ENCODE data around the gene SLC16A3. TPM values are rescaled to one million over a fixed set of nuclear protein-coding genes. Genes with fewer than 3 reads are reported as not detected.

SLC16A3 gene
- total and polyA plus RNA-seq, 8 donors, result 4.9 to 87.9 (median 37.7) TPM

GRCh38 chr17:82275326-82275725, 46.5 kb downstream of the SLC16A3 start:
- Histone ChIP-seq H3K4me3 (no peak overlapping the region), H3K4me1 (peaks cover 33 to 71% (median 41%) of the 10 kb centered on the region in 4 donors), H3K36me3 (peaks cover 9 to 23% (median 16%) of the 10 kb centered on the region in 4 donors), H3K9me3 (no peaks in the 10 kb centered on the region), H3K27me3 (no peaks in the 10 kb centered on the region), H3K27ac (no peak overlapping the region)
- TF ChIP-seq POLR2AphosphoS5 (IDR thresholded peaks at IDR 0.05) (no peak), EP300 (IDR thresholded peaks at IDR 0.05) (no peak), POLR2A (IDR thresholded peaks at IDR 0.05) (no peak), CTCF (IDR thresholded peaks at IDR 0.05) (no peak)
- intact Hi-C loops (cut with DNase I; ENCODE audit: low total_unique reads), result no loop called here
- WGBS, 5 donors, result 91 to 94% (median 93%) methylated on average over 12 to 14 of the region's 14 CpGs
- DNase-seq, result no peak

GRCh38 chr17:82276938-82277337, 48.1 kb downstream of the SLC16A3 start:
- TF ChIP-seq POLR2AphosphoS5 (IDR thresholded peaks at IDR 0.05) (no peak), CTCF (IDR thresholded peaks at IDR 0.05) (no peak), EP300 (IDR thresholded peaks at IDR 0.05) (no peak), POLR2A (IDR thresholded peaks at IDR 0.05) (no peak)
- Histone ChIP-seq H3K27me3 (no peaks in the 10 kb centered on the region), H3K4me1 (peaks cover 22 to 66% (median 34%) of the 10 kb centered on the region in 4 donors), H3K9me3 (no peaks in the 10 kb centered on the region), H3K4me3 (no peak overlapping the region), H3K36me3 (peaks cover under 1 to 7% (median 4%) of the 10 kb centered on the region in 4 donors), H3K27ac (peak overlapping the region in 1 of 5 donors; percentile 20)
- intact Hi-C loops (cut with DNase I; ENCODE audit: low total_unique reads), result no loop called here
- 57 to 81% (median 71%) methylated on average over 5 of the region's 5 CpGs for WGBS, 5 donors
- no peak for DNase-seq

GRCh38 chr17:82277851-82278250, 49.0 kb downstream of the SLC16A3 start:
- no peaks in the 10 kb centered on the region for H3K27me3 ChIP-seq
- H3K36me3 ChIP-seq, result peaks cover 0 to 6% (median 3%) of the 10 kb centered on the region in 4 donors
- no peak overlapping the region for H3K4me3 ChIP-seq
- WGBS, 5 donors, result 68 to 84% (median 73%) methylated on average over 11 to 12 of the region's 12 CpGs
- no peaks in the 10 kb centered on the region for H3K9me3 ChIP-seq
- intact Hi-C loops (cut with DNase I; ENCODE audit: low total_unique reads), result no loop called here
- H3K4me1 ChIP-seq, result peaks cover 29 to 69% (median 35%) of the 10 kb centered on the region in 4 donors
- peak overlapping the region in 1 of 5 donors; percentile 20 for H3K27ac ChIP-seq
- DNase-seq, result no peak
- TF ChIP-seq POLR2A (IDR thresholded peaks at IDR 0.05), result no peak
- no peak for TF ChIP-seq CTCF (IDR thresholded peaks at IDR 0.05)
- TF ChIP-seq EP300 (IDR thresholded peaks at IDR 0.05), result no peak
- no peak for TF ChIP-seq POLR2AphosphoS5 (IDR thresholded peaks at IDR 0.05)

GRCh38 chr17:82278308-82278707, 49.5 kb downstream of the SLC16A3 start:
- 69 to 81% (median 72%) methylated on average over 9 of the region's 9 CpGs for WGBS, 5 donors

More at GRCh38 chr17:82278308-82278707, 49.5 kb downstream of the SLC16A3 start:
- Histone ChIP-seq H3K36me3 (peaks cover 0 to 6% (median 3%) of the 10 kb centered on the region in 4 donors), H3K27ac (peak overlapping the region in 2 of 5 donors; percentile 2 to 73), H3K27me3 (no peaks in the 10 kb centered on the region), H3K9me3 (no peaks in the 10 kb centered on the region), H3K4me3 (no peak overlapping the region), H3K4me1 (peaks cover 31 to 74% (median 40%) of the 10 kb centered on the region in 4 donors)
- TF ChIP-seq POLR2AphosphoS5 (IDR thresholded peaks at IDR 0.05) (no peak), POLR2A (IDR thresholded peaks at IDR 0.05) (no peak), EP300 (IDR thresholded peaks at IDR 0.05) (no peak), CTCF (IDR thresholded peaks at IDR 0.05) (no peak)
- intact Hi-C loops (cut with DNase I; ENCODE audit: low total_unique reads), result no loop called here
- DNase-seq, result no peak

All from stomach (tissue), 9 donors.